Superior temporal gyrus (tissue), 1 donor: ENCODE measurements around the gene PRSS12.
"Not testable (repeated sequence)": the region's sequence is repeated elsewhere in the genome, so short reads cannot be mapped to it uniquely, and the experiment has no call there.

ENCODE experiments used
- DNase-seq: peaks from one replicate; pipeline ENCODE4 v3.0.0-alpha.2; 2016; ENCODE audit errors: extremely low spot score

The PRSS12 gene

DNA sequence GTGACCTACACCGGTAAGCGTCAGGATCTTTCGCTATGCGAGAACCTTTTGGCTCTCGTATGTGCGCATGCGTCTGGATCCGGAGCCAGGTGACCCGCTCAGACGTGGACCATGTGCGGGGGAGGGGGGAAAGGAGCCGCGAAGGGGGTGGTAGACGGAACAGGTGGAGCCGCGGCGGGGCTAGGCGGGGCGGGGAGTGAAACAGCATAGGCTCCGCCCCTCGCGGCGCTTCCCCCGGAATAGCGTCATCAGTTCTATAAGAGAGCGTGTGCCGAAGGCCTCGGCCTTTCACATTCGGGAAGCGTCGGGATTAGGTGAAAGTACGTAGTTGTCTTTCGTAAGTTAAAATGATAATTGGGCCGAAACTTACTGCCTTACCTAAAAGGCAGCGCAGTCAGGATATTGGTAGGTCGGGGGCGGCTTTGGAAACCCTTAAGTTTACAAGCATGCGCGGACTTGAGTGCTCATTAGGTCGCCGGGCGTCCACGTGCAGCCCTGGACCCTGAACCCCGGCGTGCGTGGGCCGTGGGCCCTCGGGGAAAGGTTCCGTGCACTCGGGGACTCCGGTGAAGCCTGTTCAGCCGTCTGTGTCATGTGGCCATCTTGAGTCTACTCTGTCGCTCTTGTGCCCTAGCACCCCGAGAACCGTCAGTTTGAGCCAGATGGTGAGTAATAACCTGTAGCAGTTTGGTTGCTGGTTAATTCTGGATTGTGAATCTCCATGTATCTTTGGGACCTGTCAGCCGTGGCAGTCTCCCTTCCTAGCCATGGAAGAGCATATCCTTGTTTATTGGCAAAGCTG, 74.1 kb downstream of the PRSS12 start:
- peak; percentile 93 for DNase-seq

DNA sequence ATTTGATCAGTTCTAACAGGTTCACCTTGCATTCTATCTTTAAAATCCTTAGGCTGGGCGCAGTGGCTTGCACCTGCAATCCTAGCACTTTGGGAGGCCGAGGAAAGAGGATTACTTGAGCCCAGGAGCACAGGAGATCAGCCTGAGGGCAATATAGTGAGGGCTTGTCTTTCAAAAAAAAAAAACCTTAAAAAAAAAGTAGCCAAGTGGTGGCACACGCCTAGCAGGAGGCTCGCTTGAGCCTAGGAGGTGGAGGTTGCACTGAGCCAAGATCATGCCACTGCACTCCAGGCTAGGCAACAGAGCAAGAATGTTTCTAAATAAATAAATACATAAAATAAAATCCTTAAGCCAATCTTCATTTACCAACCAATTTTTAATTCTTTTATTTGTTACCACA, 75.6 kb downstream of the PRSS12 start:
- no peak for DNase-seq

- DNase-seq = no peak
These were observed 76.2 kb downstream of the PRSS12 start for GRCh38 chr4:118276580-118276979.

DNA sequence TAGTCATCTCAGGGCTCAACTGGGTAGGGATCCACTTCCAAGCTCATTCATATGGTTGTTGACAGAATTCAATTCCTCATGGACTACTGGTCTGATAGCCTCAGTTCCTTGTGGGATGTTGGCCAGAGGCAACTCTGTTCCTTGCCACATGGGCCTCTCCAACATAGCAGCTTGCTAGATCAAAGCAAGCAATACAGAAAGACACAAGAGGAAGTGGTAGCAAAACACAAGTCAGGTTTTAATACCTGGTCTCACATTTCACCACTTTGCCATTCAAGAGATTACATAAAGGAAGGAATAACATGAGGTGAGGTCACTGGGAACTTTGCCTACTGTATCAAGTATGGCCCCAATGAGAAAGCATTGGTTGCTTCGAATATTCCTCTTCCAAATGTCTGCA, 79.2 kb downstream of the PRSS12 start:
- DNase-seq = no peak

DNA sequence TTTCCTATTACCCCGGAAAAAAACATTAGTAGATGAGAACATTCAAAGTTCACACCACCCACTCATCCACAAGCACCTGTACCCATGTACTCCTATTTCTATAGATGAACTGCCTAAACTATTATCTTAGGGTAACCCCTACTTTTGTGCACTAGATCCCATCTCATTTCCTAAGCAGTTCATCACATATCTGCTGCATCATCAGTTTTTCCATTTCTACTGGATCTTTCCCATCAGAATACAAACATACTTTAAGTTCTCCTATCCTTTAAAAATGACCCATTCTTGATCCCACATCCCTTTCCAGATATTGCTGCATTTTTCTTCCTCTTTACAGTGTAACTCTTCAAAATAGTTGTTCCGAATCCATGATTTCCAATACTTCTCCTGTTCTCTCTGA, 81.0 kb downstream of the PRSS12 start:
- no peak for DNase-seq

DNA sequence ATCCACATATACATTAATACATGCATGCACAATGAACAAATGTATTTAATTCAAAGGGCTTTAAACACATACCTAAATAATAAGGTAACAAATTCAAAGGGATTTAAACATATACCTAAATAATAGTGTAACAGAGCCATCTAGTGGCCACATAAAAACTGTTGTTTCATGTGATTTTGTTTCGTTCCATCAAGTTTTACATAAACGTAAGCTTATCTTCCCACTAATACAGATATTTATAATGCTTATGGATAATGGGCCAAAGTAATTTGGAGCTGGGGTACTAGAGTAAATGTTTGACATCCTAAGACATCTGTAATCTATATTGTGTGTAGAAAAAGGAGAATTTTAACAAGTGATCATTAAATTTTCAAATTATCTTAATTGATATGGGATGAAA, 82.3 kb downstream of the PRSS12 start:
- peak; percentile 90 for DNase-seq

DNA sequence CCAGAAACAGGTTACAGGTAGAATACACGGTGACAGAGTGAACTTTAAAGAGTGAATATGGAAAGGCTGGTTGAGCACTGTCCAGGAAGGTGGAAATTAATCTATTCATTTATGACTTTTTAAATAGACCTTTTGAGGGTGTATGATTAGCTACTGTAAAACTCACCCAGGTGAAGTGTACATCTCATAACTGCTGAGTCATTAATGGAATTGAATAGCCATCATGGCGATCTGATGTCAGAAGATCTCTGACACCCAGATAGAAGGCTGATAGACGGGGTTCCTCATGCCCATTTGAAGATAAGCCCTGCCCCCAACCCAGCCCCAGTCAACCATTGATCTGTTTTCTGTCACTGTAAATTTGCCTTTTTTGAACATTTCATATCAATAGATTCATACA, 84.0 kb downstream of the PRSS12 start:
- no peak for DNase-seq

DNA sequence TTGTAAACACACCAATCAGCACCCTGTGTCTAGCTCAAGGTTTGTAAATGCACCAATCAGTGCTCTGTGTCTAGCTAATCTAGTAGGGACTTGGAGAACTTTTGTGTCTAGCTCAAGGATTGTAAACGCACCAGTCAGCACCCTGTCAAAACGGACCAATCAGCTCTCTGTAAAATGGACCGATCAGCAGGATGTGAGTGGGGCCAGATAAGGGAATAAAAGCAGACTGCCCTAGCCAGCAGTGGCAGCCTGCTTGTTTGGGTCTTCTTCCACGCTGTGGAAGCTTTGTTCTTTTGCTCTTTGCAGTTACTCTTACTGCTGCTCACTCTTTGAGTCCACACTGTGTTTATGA, 86.7 kb downstream of the PRSS12 start:
- DNase-seq = not testable (repeated sequence)

- DNase-seq = no peak
These were observed 87.3 kb downstream of the PRSS12 start for GRCh38 chr4:118265312-118266144.

DNA sequence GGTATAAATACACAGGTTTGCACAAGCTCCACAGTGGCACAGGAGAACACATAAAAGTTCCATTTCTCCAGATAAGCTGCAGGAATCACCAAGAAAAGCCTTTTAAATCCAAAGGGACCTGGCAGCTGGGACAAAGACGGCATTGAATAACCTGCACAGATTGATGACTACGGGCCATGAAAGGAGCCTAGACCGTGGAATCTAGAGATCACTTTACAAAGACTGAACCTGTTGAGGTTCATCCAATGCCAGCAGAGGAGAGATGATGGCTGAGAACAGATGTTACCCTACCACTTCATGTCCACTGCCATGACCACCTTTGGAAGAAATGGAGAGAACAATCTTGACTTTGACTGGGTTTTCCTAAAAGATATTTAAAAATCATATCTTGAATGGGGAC, 88.7 kb downstream of the PRSS12 start:
- DNase-seq = no peak

DNA sequence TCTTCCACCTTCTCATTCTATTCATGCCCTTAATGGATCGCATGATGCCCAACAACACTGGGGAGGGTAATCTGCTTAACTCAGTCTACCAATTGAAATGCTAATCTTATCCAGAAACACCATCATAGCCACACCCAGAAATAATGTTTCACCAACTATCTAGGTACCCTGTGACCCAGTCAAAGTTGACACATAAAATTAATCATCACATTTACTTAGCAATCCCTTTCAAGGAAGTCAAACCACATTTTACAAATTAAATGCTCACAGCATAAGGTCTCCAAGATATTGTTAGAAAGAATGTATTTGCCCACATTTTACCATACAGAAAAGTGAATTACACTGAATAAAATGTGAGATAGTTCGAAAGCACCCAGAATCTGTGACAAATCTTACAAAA, 92.5 kb downstream of the PRSS12 start:
- DNase-seq = no peak

- DNase-seq = no peak
These were observed 93.7 kb downstream of the PRSS12 start for GRCh38 chr4:118259111-118259510.

- no peak for DNase-seq
These were observed 98.4 kb downstream of the PRSS12 start for GRCh38 chr4:118254368-118254767.

DNA sequence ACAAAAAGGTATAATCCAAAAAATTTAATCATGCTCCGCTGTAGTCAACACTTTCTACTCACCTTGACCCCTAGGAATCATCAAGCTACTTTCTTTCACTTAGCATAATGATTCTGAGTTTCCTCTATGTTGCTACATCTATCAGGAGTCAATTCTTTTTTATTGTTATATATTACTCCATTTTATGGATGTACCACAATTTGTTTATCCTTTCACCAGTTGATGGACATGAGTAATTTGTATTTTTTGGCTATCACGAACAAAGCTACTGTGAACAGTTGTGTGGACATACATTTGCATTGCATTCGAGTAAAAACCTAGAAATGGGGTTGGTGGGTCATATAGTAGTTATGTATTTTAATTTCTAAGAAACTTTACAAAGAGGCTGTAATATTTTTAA, 102.9 kb downstream of the PRSS12 start:
- no peak for DNase-seq

- no peak for DNase-seq
These were observed 115.3 kb downstream of the PRSS12 start for GRCh38 chr4:118237531-118237930.

DNA sequence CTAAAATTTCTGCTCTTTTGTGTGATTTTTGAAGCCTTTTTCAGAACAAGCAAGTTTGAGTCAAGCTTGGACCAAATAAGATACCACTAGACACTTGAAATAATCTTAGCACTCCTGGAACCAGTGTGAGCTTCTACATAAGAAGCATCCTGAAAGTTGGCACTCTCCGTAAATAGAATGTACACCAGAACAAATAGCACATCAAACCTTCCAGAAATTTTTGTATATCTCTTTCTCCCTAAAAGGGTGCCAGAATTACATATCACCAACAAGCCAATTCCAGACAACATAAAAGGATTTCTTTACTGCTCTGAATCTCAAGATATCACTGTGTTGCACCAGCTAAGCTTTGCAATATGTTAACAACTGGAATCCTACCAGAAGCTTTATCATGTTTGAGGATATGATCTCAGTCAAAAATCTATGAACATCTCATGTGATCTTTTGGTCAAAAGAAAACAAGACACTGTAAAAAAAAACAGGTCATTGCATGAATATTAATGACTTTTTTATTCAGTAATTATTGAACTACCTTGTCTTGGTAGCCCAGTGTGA, 117.2 kb downstream of the PRSS12 start:
- DNase-seq = peak; percentile 65
